Keratinocyte (primary cell): Measurements from ENCODE around the gene SEC24C. TPM values are rescaled to one million over a fixed set of nuclear protein-coding genes. Genes with fewer than 3 reads are reported as not detected.

Source experiments
- DNase-seq: peaks from one replicate; pipeline ENCODE4 v3.0.0-alpha.2; 2011; ENCODE audit warnings: low read depth, missing footprints, low spot score
- FAIRE-seq: peaks from 2 replicates; lab custom pipeline; 2011; peaks lifted over from hg19 to GRCh38; lab: Jason Lieb, UNC
- H2AFZ ChIP-seq: 2 replicates; pipeline ENCODE4 v1.6.0; 2012; ENCODE audit warnings: low read length, control low read depth, inconsistent platforms; ENCODE audit not compliant: control insufficient read depth
- H3K27ac ChIP-seq: 2 replicates; pipeline ENCODE4 v1.5.1; 2011; ENCODE audit warnings: low read length; ENCODE audit not compliant: control insufficient read depth, insufficient read depth
- H3K27me3 ChIP-seq: 3 replicates; pipeline ENCODE4 v1.6.0; 2011; ENCODE audit warnings: low read length; ENCODE audit not compliant: control insufficient read depth, insufficient read depth; ENCODE audit errors: extremely low read depth
- H3K36me3 ChIP-seq, 2 experiments: 2 replicates in 1 of 2; 3 replicates in 1 of 2; pipeline ENCODE4 v1.5.1; 2011; ENCODE audit warnings: low read length in 2 of 2, mild to moderate bottlenecking in 1 of 2; ENCODE audit not compliant: control insufficient read depth in 2 of 2, insufficient read depth in 2 of 2; ENCODE audit errors: extremely low read depth in 1 of 2
- H3K4me1 ChIP-seq: 3 replicates; pipeline ENCODE4 v1.5.1; 2011; ENCODE audit warnings: low read length; ENCODE audit not compliant: control insufficient read depth, insufficient read depth; ENCODE audit errors: extremely low read depth
- H3K4me2 ChIP-seq: 3 replicates; pipeline ENCODE4 v1.6.0; 2011; ENCODE audit warnings: low read depth, low read length; ENCODE audit not compliant: control insufficient read depth, insufficient read depth; ENCODE audit errors: extremely low read depth
- H3K4me3 ChIP-seq, 3 experiments: fragments of 200-600 bp in 1 of 3; sonication (generic) in 1 of 3; 2 replicates in 2 of 3; 3 replicates in 1 of 3; pipeline ENCODE4 v1.5.1; 2011 to 2016; ENCODE audit warnings: low read length in 3 of 3, mild to moderate bottlenecking in 3 of 3, control low read depth in 2 of 3, inconsistent platforms in 1 of 3, low read depth in 1 of 3, mixed read lengths in 1 of 3, mixed run types in 1 of 3, moderate library complexity in 1 of 3; ENCODE audit not compliant: control insufficient read depth in 2 of 3, insufficient read depth in 2 of 3; ENCODE audit errors: extremely low read depth in 1 of 3
- H3K79me2 ChIP-seq: 2 replicates; pipeline ENCODE4 v1.6.0; 2012; ENCODE audit warnings: low read length; ENCODE audit not compliant: control insufficient read depth, insufficient read depth
- H3K9ac ChIP-seq: 3 replicates; pipeline ENCODE4 v1.6.0; 2011; ENCODE audit warnings: low read length; ENCODE audit not compliant: control insufficient read depth, insufficient read depth; ENCODE audit errors: extremely low read depth
- H3K9me1 ChIP-seq: 3 replicates; pipeline ENCODE4 v1.6.0; 2011; ENCODE audit warnings: low read length; ENCODE audit not compliant: control insufficient read depth, insufficient read depth; ENCODE audit errors: extremely low read depth
- H3K9me3 ChIP-seq: 2 replicates; pipeline ENCODE4 v1.5.1; 2012; ENCODE audit warnings: low read depth, low read length; ENCODE audit not compliant: control insufficient read depth
- H4K20me1 ChIP-seq: 3 replicates; pipeline ENCODE4 v1.6.0; 2011; ENCODE audit warnings: low read length; ENCODE audit not compliant: control insufficient read depth, insufficient read depth; ENCODE audit errors: extremely low read depth
- CTCF ChIP-seq, 3 experiments: IDR thresholded peaks in 1 of 3; conservative IDR thresholded peaks in 1 of 3; optimal IDR thresholded peaks in 1 of 3; 2 replicates in 2 of 3; 3 replicates in 1 of 3; pipeline versions ENCODE3 to v1.5.1; 2011; ENCODE audit warnings: low read length in 3 of 3, mild to moderate bottlenecking in 3 of 3, moderate library complexity in 2 of 3, control low read depth in 1 of 3, inconsistent platforms in 1 of 3; ENCODE audit not compliant: insufficient read depth in 2 of 3; ENCODE audit errors: extremely low read depth in 1 of 3
- EZH2 ChIP-seq: IDR thresholded peaks from one replicate; pipeline ENCODE4 v1.6.1; 2012; ENCODE audit warnings: inconsistent platforms, mild to moderate bottlenecking, low read length, moderate library complexity
- dilution Hi-C: fragments of 300-500 bp; cut with MboI; formaldehyde crosslinking; loops from one replicate; pipeline ENCODE4 v1.7.0; 2020; ENCODE audit warnings: low sequenced_read_pairs; ENCODE audit not compliant: extremely low pct_ligation_motif_present
- polyA plus RNA-seq, 5 experiments: library from polyadenylated mRNA; depleted of rRNA in 3 of 5; stranded (reverse) in 3 of 5; stranded (forward) in 1 of 5; unstranded in 1 of 5; fragments of >200 nt; gene quantifications; 1 replicate in 1 of 5; 2 replicates in 3 of 5; 3 replicates in 1 of 5; pipeline versions ENCODE4 v1.2.1 to v1.2.3, GENCODE V29; 2011 to 2012; ENCODE audit warnings: missing spikeins in 2 of 5, low read depth in 1 of 5, low replicate concordance in 1 of 5

SEC24C gene
- polyA plus RNA-seq, 1 donor (not counting 4 experiments of a cell fraction or from before 2014, with no cell fraction given) = 65.3 TPM

DNA sequence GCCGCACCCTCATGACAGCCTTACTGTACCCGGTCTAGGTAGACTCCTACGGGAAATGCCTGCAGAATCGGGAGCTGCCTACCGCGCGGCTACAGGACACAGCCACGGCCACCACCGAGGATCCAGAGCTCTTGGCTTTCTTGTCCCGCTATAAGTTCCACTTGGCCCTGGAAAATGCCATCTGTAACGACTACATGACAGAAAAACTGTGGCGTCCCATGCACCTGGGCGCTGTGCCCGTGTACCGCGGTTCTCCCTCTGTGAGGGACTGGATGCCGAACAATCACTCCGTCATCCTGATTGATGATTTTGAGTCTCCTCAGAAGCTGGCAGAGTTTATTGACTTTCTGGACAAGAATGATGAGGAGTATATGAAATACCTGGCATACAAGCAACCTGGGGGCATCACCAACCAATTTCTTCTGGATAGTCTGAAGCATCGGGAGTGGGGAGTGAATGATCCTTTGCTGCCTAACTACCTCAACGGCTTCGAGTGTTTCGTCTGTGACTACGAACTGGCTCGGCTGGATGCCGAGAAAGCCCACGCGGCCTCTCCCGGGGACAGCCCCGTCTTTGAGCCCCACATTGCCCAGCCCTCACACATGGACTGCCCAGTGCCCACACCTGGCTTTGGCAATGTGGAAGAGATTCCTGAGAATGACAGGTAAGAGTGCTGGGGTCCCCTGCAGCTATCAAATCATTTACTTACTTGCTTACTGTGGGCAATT lies 29.1 kb downstream of the SEC24C start:
- Histone ChIP-seq H3K9me1 (no peaks in the 10 kb centered on the region), H4K20me1 (peaks cover 5% of the 10 kb centered on the region), H3K27me3 (no peaks in the 10 kb centered on the region), H3K9ac (peak overlapping the region; percentile 81), H3K4me3 (peak overlapping the region; percentile 52 to 74 (median 73)), H3K27ac (peak overlapping the region; percentile 68), H2AFZ (peak overlapping the region; percentile 76), H3K36me3 (peaks cover 24 to 35% of the 10 kb centered on the region in 2 experiments), H3K4me2 (peak overlapping the region; percentile 82), H3K9me3 (no peaks in the 10 kb centered on the region), H3K79me2 (peaks cover 36% of the 10 kb centered on the region), H3K4me1 (peaks cover 29% of the 10 kb centered on the region)
- dilution Hi-C loops = no loop called here
- DNase-seq (no peak), FAIRE-seq (no peak)
- TF ChIP-seq CTCF (optimal IDR thresholded peaks at IDR 0.05 in 1 of 3, IDR thresholded peaks at IDR 0.05 in 1 of 3, conservative IDR thresholded peaks at IDR 0.05 in 1 of 3; ENCODE audit: extremely low read depth in 1 of 3, insufficient read depth in 2 of 3, low read length in 3 of 3) = no peak
- TF ChIP-seq EZH2 = no peak

- no peaks in the 10 kb centered on the region for H3K27me3 ChIP-seq
- H3K9me1 ChIP-seq = no peaks in the 10 kb centered on the region
- H3K9ac ChIP-seq = peak overlapping the region; percentile 29
- dilution Hi-C loops = no loop called here
- H3K27ac ChIP-seq = no peak overlapping the region
- peaks cover 29% of the 10 kb centered on the region for H3K4me1 ChIP-seq
- no peak overlapping the region for H2AFZ ChIP-seq
- no peak for TF ChIP-seq CTCF (optimal IDR thresholded peaks at IDR 0.05 in 1 of 3, IDR thresholded peaks at IDR 0.05 in 1 of 3, conservative IDR thresholded peaks at IDR 0.05 in 1 of 3; ENCODE audit: extremely low read depth in 1 of 3, insufficient read depth in 2 of 3, low read length in 3 of 3)
- FAIRE-seq = no peak
- peak overlapping the region; percentile 34 to 74 (median 52) for H3K4me3 ChIP-seq
- DNase-seq = no peak
- peaks cover 15 to 30% of the 10 kb centered on the region in 2 experiments for H3K36me3 ChIP-seq
- H3K79me2 ChIP-seq = peaks cover 36% of the 10 kb centered on the region
- peaks cover 5% of the 10 kb centered on the region for H4K20me1 ChIP-seq
- peak overlapping the region; percentile 82 for H3K4me2 ChIP-seq
- no peaks in the 10 kb centered on the region for H3K9me3 ChIP-seq
Observed at GRCh38 chr10:73774637-73775036, 30.5 kb downstream of the SEC24C start.
